OCI-LY7 (cell line): Measurements from ENCODE around the gene VMO1. TPM values are rescaled to one million over a fixed set of nuclear protein-coding genes. Genes with fewer than 3 reads are reported as not detected.

Experiments
- BruUV-seq: library from RNA; stranded (reverse); fragments of 400-500 nt; replicated peaks from 2 replicates; lab custom pipeline; 2021; lab: Mats Ljungman, UMichigan
- CTCF ChIA-PET: fragments of 300-600 bp; sonication (Branson Sonifier 250); formaldehyde crosslinking; loops from one replicate; lab custom pipeline; 2022; ENCODE audit warnings: antibody characterized with exemption; ENCODE audit not compliant: unreplicated experiment; lab: Charles Lee
- POLR2A ChIA-PET: fragments of 300-600 bp; sonication (Branson Sonifier 250); formaldehyde crosslinking; loops from one replicate; lab custom pipeline; 2022; ENCODE audit warnings: antibody characterized with exemption; lab: Charles Lee
- DNase-seq: peaks from one replicate; pipeline ENCODE4 v3.0.0-alpha.2; 2015; ENCODE audit warnings: low spot score
- H2AFZ ChIP-seq: fragments of 200-600 bp; sonication (generic), shearing (Covaris generic); 2 replicates; pipeline ENCODE4 v1.6.1; 2014; ENCODE audit warnings: mild to moderate bottlenecking, antibody characterized with exemption, low read length, moderate library complexity
- H3K27ac ChIP-seq: fragments of 200-600 bp; sonication (generic); 2 replicates; pipeline ENCODE4 v1.5.1; 2014; ENCODE audit warnings: mixed run types, low read depth, mild to moderate bottlenecking, moderate library complexity, low read length, inconsistent platforms; ENCODE audit not compliant: poor library complexity, severe bottlenecking
- H3K36me3 ChIP-seq: fragments of 200-600 bp; sonication (generic); 2 replicates; pipeline ENCODE4 v1.6.1; 2014; ENCODE audit warnings: mild to moderate bottlenecking, antibody characterized with exemption, low read length, moderate library complexity, mixed read lengths; ENCODE audit not compliant: insufficient read depth
- H3K4me1 ChIP-seq: fragments of 200-600 bp; sonication (generic); 2 replicates; pipeline ENCODE4 v1.5.1; 2014; ENCODE audit warnings: mild to moderate bottlenecking, low read length; ENCODE audit not compliant: insufficient read depth, poor library complexity, severe bottlenecking
- H3K4me2 ChIP-seq: fragments of 200-600 bp; sonication (generic); 2 replicates; pipeline ENCODE4 v1.6.1; 2014; ENCODE audit warnings: mild to moderate bottlenecking, low read length
- H3K4me3 ChIP-seq: fragments of 200-600 bp; sonication (generic); 2 replicates; pipeline ENCODE4 v1.5.1; 2014; ENCODE audit warnings: mild to moderate bottlenecking, low read depth, low read length; ENCODE audit not compliant: poor library complexity, severe bottlenecking
- H3K79me2 ChIP-seq: fragments of 200-600 bp; sonication (generic); 2 replicates; pipeline ENCODE4 v1.6.1; 2016; ENCODE audit warnings: low read depth, mild to moderate bottlenecking, low read length, moderate library complexity, mixed read lengths; ENCODE audit not compliant: insufficient read depth
- H3K9me2 ChIP-seq: fragments of 200-600 bp; sonication (generic); 2 replicates; pipeline ENCODE4 v1.6.1; 2016; ENCODE audit warnings: mild to moderate bottlenecking, low read length, mixed read lengths; ENCODE audit not compliant: insufficient read depth
- H3K9me3 ChIP-seq: fragments of 200-600 bp; sonication (generic); 2 replicates; pipeline ENCODE4 v1.6.1; 2014; ENCODE audit warnings: mild to moderate bottlenecking, mixed run types, low read length, mixed read lengths
- H4K20me1 ChIP-seq: fragments of 200-600 bp; sonication (generic); 2 replicates; pipeline ENCODE4 v1.6.1; 2014; ENCODE audit warnings: mild to moderate bottlenecking, antibody characterized with exemption, low read length, moderate library complexity, mixed read lengths; ENCODE audit not compliant: insufficient read depth
- EZH2phosphoT487 ChIP-seq: fragments of 200-600 bp; sonication (generic); IDR thresholded peaks from 2 replicates; pipeline ENCODE4 v1.6.1; 2018; ENCODE audit warnings: low read depth, borderline replicate concordance, mild to moderate bottlenecking, mixed run types, antibody characterized with exemption, low read length, moderate library complexity, mixed read lengths
- intact Hi-C: fragments of 100-400 bp; cut with micrococcal nuclease; formaldehyde crosslinking; loops from one replicate; pipeline ENCODE4 v1.10.0; 2022; ENCODE audit not compliant: unreplicated experiment
- total RNA-seq, 2 experiments: library from RNA; depleted of rRNA in 1 of 2; stranded (reverse); fragments of >200 nt in 1 of 2; shearing (Covaris generic) in 1 of 2; gene quantifications; 2 replicates each; pipeline ENCODE4 v1.2.3, GENCODE V29; 2014 to 2022
- TF ChIP-seq, protein P1 (sequence below): fragments of 200-600 bp; sonication (generic); conservative IDR thresholded peaks from 2 replicates; pipeline ENCODE4 v1.5.1; 2014; ENCODE audit warnings: mild to moderate bottlenecking, antibody characterized with exemption, low read length, moderate library complexity, mixed read lengths

Gene VMO1
- total RNA-seq, 2 experiments from 2014 or later: not detected

DNA sequence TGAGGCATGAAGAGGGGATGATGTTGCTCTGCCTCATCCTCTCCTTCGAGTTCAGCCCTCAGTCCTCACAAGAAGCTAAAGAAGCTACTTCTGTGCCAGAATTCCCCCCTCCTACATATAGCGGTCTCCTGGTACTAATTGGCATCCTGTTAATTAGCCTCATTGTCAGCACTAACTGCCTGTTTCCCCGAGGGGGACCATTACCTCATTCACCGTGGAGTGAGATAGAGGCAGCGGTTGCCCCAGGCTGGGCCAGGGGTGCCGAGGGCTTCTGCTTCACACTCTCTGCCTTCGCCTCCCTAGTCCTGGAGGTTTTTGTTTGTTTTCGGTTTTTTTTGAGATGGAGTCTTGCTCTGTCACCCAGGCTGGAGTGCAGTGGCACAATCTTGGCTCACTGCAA lies 41.2 kb upstream of the VMO1 start:
- ChIA-PET CTCF (no interaction called here), POLR2A (no interaction called here)
- no peaks in the 10 kb centered on the region for H3K36me3 ChIP-seq
- no peaks in the 10 kb centered on the region for H4K20me1 ChIP-seq
- H3K9me2 ChIP-seq: no peaks in the 10 kb centered on the region
- H3K4me2 ChIP-seq: no peak overlapping the region
- DNase-seq: no peak
- H3K4me1 ChIP-seq: no peaks in the 10 kb centered on the region
- H3K27ac ChIP-seq: no peak overlapping the region
- TF ChIP-seq EZH2phosphoT487: no peak
- TF ChIP-seq, protein P1, sequence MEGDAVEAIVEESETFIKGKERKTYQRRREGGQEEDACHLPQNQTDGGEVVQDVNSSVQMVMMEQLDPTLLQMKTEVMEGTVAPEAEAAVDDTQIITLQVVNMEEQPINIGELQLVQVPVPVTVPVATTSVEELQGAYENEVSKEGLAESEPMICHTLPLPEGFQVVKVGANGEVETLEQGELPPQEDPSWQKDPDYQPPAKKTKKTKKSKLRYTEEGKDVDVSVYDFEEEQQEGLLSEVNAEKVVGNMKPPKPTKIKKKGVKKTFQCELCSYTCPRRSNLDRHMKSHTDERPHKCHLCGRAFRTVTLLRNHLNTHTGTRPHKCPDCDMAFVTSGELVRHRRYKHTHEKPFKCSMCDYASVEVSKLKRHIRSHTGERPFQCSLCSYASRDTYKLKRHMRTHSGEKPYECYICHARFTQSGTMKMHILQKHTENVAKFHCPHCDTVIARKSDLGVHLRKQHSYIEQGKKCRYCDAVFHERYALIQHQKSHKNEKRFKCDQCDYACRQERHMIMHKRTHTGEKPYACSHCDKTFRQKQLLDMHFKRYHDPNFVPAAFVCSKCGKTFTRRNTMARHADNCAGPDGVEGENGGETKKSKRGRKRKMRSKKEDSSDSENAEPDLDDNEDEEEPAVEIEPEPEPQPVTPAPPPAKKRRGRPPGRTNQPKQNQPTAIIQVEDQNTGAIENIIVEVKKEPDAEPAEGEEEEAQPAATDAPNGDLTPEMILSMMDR: no peak
- intact Hi-C loops: no loop called here
- no peaks in the 10 kb centered on the region for H3K79me2 ChIP-seq
- no peaks in the 10 kb centered on the region for H3K9me3 ChIP-seq
- H3K4me3 ChIP-seq: no peak overlapping the region
- H2AFZ ChIP-seq: no peak overlapping the region
- BruUV-seq: no TSS peak

DNA sequence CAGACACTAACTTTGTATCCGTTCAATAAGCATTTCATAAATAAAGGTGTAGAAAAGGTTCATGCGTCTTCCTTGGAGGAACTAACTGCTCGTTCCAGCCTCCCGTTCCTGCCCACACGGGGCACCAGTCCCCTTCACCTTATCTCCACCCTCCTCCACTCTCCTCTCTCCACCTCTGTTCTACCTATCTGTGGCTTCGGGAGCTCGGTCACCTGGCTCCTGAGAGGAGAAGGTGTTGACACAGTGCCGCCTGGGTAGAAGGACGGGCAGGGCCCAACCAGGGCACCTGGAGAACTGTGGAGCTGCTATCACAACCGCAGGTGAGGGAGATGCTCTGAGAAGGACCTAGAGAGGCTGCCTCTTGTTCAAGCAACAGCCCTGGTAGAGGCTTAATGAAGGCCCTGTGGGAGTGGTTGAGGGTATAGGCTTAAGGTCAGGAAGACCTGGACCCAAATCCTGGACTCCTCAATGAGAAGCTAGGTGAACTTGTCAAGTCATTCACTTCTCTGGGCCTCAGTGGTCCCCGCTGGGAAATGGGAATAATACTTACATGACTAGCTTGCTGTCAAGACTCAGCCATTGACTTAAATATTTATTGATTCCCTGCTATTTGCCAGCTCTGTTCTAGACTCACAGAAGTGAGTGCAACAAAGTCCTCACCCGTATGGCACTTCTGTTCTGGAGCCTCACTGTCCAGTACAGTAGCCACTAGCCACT lies 37.4 kb upstream of the VMO1 start:
- no peak overlapping the region for H3K4me3 ChIP-seq
- H4K20me1 ChIP-seq: no peaks in the 10 kb centered on the region
- H3K9me3 ChIP-seq: no peaks in the 10 kb centered on the region
- CTCF ChIA-PET: no interaction called here
- H3K4me2 ChIP-seq: no peak overlapping the region
- H3K4me1 ChIP-seq: no peaks in the 10 kb centered on the region
- H2AFZ ChIP-seq: no peak overlapping the region
- H3K27ac ChIP-seq: no peak overlapping the region
- no peak for TF ChIP-seq EZH2phosphoT487
- TF ChIP-seq, protein P1: no peak
- no TSS peak for BruUV-seq
- intact Hi-C loops: no loop called here
- H3K9me2 ChIP-seq: no peaks in the 10 kb centered on the region
- H3K79me2 ChIP-seq: no peaks in the 10 kb centered on the region
- POLR2A ChIA-PET: no interaction called here
- H3K36me3 ChIP-seq: no peaks in the 10 kb centered on the region
- DNase-seq: no peak

DNA sequence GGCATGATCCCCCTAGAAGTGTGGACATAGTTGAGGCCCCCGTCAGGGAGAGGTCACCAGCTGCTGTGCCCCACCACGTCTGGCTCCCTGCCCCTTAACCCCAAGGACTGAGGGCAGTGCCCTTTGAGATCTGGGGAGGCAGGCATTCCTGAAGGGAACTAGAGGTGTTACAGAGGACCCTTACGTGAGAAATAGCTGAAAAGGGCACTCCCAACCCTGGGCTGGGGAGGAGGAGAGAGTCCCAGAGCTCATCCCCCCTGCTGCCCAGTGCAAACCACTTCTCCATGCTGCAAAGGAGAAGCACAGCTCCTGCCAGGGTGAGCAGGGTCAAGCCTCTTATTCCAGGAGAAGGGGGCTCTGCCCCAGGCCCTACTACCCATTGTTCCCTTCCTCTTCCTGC lies 36.7 kb upstream of the VMO1 start:
- H3K36me3 ChIP-seq: no peaks in the 10 kb centered on the region
- DNase-seq: no peak
- no peaks in the 10 kb centered on the region for H3K4me1 ChIP-seq
- no peak overlapping the region for H2AFZ ChIP-seq
- H3K79me2 ChIP-seq: no peaks in the 10 kb centered on the region
- no peak overlapping the region for H3K27ac ChIP-seq
- TF ChIP-seq EZH2phosphoT487: no peak
- TF ChIP-seq, protein P1: no peak
- ChIA-PET POLR2A (no interaction called here), CTCF (no interaction called here)
- H3K4me2 ChIP-seq: no peak overlapping the region
- no peaks in the 10 kb centered on the region for H4K20me1 ChIP-seq
- intact Hi-C loops: no loop called here
- no TSS peak for BruUV-seq
- H3K9me2 ChIP-seq: no peaks in the 10 kb centered on the region
- no peaks in the 10 kb centered on the region for H3K9me3 ChIP-seq
- H3K4me3 ChIP-seq: no peak overlapping the region
